Prostate gland (tissue), 2 donors: ENCODE results near the gene RNF19B. TPM values are rescaled to one million over a fixed set of nuclear protein-coding genes. Genes with fewer than 3 reads are reported as not detected.

Experiments
- DNase-seq: peaks from one replicate; pipeline ENCODE4 v3.0.0-alpha.2; 2019; ENCODE audit warnings: low spot score
- H3K27ac ChIP-seq, 2 donors: fragments of 200-600 bp; sonication (generic); 2 replicates each; pipeline ENCODE4 v1.5.1; 2017 to 2019
- H3K27me3 ChIP-seq: fragments of 200-600 bp; sonication (generic); replicated peaks from 2 replicates; pipeline ENCODE4 v1.5.1; 2019; ENCODE audit not compliant: insufficient read depth
- H3K36me3 ChIP-seq, 2 donors: fragments of 200-600 bp; sonication (generic); 1 replicate in 1 of 2; 2 replicates in 1 of 2; pipeline versions ENCODE4 v1.5.1 to v1.8.1; 2017 to 2019
- H3K4me1 ChIP-seq: fragments of 200-600 bp; sonication (generic); replicated peaks from 2 replicates; pipeline ENCODE4 v1.5.1; 2019
- H3K4me3 ChIP-seq, 2 donors: fragments of 200-600 bp; sonication (generic); 2 replicates each; pipeline ENCODE4 v1.5.1; 2017 to 2019
- H3K9me3 ChIP-seq: fragments of 200-600 bp; sonication (generic); 2 replicates; pipeline ENCODE4 v1.5.1; 2017
- CTCF ChIP-seq, 4 experiments: fragments of 200-600 bp in 2 of 4; fragments of 450-650 bp in 2 of 4; sonication (generic) in 2 of 4; IDR thresholded peaks; 1 replicate in 3 of 4; 2 replicates in 1 of 4; pipeline ENCODE4 v1.5.1; 2016 to 2019; ENCODE audit warnings: antibody characterized with exemption in 4 of 4, mild to moderate bottlenecking in 2 of 4, moderate library complexity in 2 of 4
- POLR2A ChIP-seq: fragments of 450-650 bp; IDR thresholded peaks from one replicate; pipeline ENCODE4 v1.6.1; 2016; ENCODE audit warnings: antibody characterized with exemption, mild to moderate bottlenecking
- POLR2AphosphoS5 ChIP-seq: sonication (generic); formaldehyde crosslinking; IDR thresholded peaks from one replicate; pipeline ENCODE4 v1.6.1; 2017; ENCODE audit warnings: antibody characterized with exemption
- WGBS: methylation state at CpG from one replicate; pipeline ENCODE4 v1.1.5; 2018; 5-methylcytosine and 5-hydroxymethylcytosine counted together
- intact Hi-C: fragments of 100-400 bp; cut with DNase I; formaldehyde crosslinking; loops from one replicate; pipeline ENCODE4 v1.14.2; 2022
- total RNA-seq, 2 donors: library from RNA; depleted of rRNA; stranded (reverse); fragments of >200 nt; gene quantifications; one replicate each; pipeline ENCODE4 v1.1.0, GENCODE V29; 2016

RNF19B gene
- total RNA-seq, 2 donors from 2014 or later = 16.7 to 77.8 TPM

DNA sequence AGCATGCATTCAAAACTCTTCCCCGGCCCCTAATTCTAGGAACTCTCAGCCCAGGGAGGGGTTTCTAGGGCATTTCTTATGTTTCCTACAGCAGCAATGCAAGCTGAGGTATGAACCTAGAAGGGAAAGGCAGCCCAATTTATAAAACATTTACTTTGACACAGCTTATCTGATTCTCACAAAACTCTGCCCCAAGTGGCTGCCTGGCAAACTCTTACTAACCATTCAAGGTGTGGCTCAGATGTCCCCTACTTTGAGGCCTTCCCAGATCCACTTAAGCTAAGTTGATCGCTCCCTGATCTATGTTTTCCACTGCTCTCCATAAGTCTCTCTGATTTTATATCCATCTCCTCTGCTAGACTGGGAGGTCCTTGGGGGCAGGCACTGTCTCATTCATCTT is 36.7 kb upstream of the RNF19B start:
- no peaks in the 10 kb centered on the region for H3K4me1 ChIP-seq
- TF ChIP-seq POLR2A (no peak), CTCF (IDR thresholded peaks at IDR 0.05) (peak in 1 of 4 experiments; percentile 35)
- H3K27me3 ChIP-seq = no peaks in the 10 kb centered on the region
- 97% methylated on average over 2 of the region's 2 CpGs for WGBS
- H3K27ac ChIP-seq = no peak overlapping the region
- H3K4me3 ChIP-seq = no peak overlapping the region
- DNase-seq = no peak
- H3K36me3 ChIP-seq = no peaks in the 10 kb centered on the region
- H3K9me3 ChIP-seq = no peaks in the 10 kb centered on the region
- intact Hi-C loops = loop anchor here (10.0 kb wide), 1 partner anchor 66 kb away; no protein-coding TSS in a partner anchor

DNA sequence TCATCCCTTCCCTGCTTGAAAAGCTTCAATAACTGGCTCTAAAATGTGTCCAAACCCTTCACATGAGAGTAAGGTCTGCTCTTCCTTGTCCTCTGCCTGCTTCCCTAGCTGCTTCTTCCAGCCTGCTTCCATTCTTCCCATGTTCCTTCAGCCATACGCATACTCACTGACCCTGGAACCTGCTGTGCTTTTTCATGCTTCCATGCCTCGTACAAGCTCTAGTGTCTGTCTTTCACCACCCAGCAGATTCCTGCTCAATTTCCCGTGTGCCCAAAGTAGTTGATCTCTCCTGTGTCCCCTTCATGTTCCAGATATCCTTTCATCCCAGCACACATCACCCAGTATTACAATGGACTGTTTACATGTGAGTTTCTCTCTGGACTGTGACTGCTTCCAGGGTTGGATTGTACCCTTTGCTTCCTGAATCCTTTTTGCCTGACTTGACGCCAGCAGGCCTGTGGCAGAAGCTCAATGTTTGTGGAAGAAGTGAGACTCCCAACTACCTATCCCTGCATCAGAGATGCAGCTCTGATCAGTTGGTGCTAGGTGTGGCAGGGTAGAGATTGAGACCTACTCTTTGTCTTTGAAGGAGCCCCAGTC is 35.9 kb upstream of the RNF19B start:
- intact Hi-C loops = loop anchor here (10.0 kb wide), 1 partner anchor 66 kb away; no protein-coding TSS in a partner anchor
- Histone ChIP-seq H3K4me3 (no peak overlapping the region), H3K27me3 (no peaks in the 10 kb centered on the region), H3K4me1 (no peaks in the 10 kb centered on the region), H3K36me3 (no peaks in the 10 kb centered on the region), H3K27ac (no peak overlapping the region), H3K9me3 (no peaks in the 10 kb centered on the region)
- TF ChIP-seq POLR2A (no peak), CTCF (IDR thresholded peaks at IDR 0.05) (no peak), POLR2AphosphoS5 (no peak)
- DNase-seq = no peak
- 59% methylated on average over 4 of the region's 4 CpGs for WGBS

DNA sequence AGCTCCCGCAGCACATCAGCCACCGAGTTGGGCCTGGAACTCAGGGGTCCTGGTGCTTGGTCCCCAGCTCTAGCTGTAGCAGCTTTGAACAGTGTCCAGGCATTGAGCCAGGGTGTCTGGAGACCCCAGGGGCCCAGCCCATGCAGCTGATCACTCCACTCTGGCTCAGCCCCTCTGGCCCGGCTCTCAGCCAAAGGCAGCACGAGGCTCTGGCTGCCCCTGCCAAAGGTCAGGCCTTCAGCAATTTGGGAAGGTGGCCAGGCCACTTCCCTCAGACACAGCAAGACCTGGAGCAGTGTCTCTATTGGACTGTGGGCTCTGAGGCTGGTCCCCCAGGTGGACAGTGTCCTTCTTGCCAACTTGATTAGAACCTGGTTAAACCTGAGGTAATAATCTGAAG is 34.4 kb upstream of the RNF19B start:
- DNase-seq = no peak
- TF ChIP-seq POLR2A (no peak), CTCF (IDR thresholded peaks at IDR 0.05) (no peak), POLR2AphosphoS5 (no peak)
- H3K36me3 ChIP-seq = no peaks in the 10 kb centered on the region
- no peak overlapping the region for H3K27ac ChIP-seq
- H3K9me3 ChIP-seq = no peaks in the 10 kb centered on the region
- no peaks in the 10 kb centered on the region for H3K27me3 ChIP-seq
- WGBS = 60% methylated on average over 4 of the region's 4 CpGs
- no peaks in the 10 kb centered on the region for H3K4me1 ChIP-seq
- intact Hi-C loops = no loop called here
- no peak overlapping the region for H3K4me3 ChIP-seq

GRCh38 chr1:32998064-32998463 is 33.5 kb upstream of the RNF19B start:
- H3K4me1 ChIP-seq = no peaks in the 10 kb centered on the region

More at GRCh38 chr1:32998064-32998463, 33.5 kb upstream of the RNF19B start:
- no peak overlapping the region for H3K4me3 ChIP-seq
- no peak for DNase-seq
- H3K27ac ChIP-seq = no peak overlapping the region
- H3K36me3 ChIP-seq = no peaks in the 10 kb centered on the region
- no peaks in the 10 kb centered on the region for H3K9me3 ChIP-seq
- 70% methylated on average over 5 of the region's 5 CpGs for WGBS
- no peaks in the 10 kb centered on the region for H3K27me3 ChIP-seq
- no peak for TF ChIP-seq POLR2AphosphoS5
- no peak for TF ChIP-seq POLR2A
- no peak for TF ChIP-seq CTCF (IDR thresholded peaks at IDR 0.05)
- intact Hi-C loops = no loop called here
